HepG2 (cell line): ENCODE measurements around the gene ZFP36. TPM values are rescaled to one million over a fixed set of nuclear protein-coding genes. Genes with fewer than 3 reads are reported as not detected.

Experiments
- DPF2 ChIP-seq: sonication (generic); formaldehyde crosslinking; IDR thresholded peaks from 2 replicates; pipeline ENCODE4 v1.4.0; 2020; ENCODE audit warnings: mild to moderate bottlenecking, low read depth, missing genetic modification reagents, borderline replicate concordance
- JUN ChIP-seq: sonication (generic); formaldehyde crosslinking; IDR thresholded peaks from 2 replicates; pipeline ENCODE4 v1.4.0; 2020; ENCODE audit warnings: mild to moderate bottlenecking, missing genetic modification reagents
- JUND ChIP-seq: sonication (generic); formaldehyde crosslinking; IDR thresholded peaks from 2 replicates; pipeline ENCODE4 v1.8.0; 2022; ENCODE audit warnings: mild to moderate bottlenecking, missing genetic modification reagents
- PAF1 ChIP-seq: IDR thresholded peaks from 2 replicates; pipeline ENCODE4 v1.6.1; 2016; ENCODE audit warnings: missing genetic modification reagents, missing compliant biosample characterization
- ZNF205 ChIP-seq: IDR thresholded peaks from 2 replicates; pipeline ENCODE4 v1.6.1; 2018; ENCODE audit warnings: missing biosample characterization, missing genetic modification reagents
- ZNF264 ChIP-seq: sonication (generic); formaldehyde crosslinking; IDR thresholded peaks from 2 replicates; pipeline ENCODE4 v1.4.0; 2020; ENCODE audit warnings: missing genetic modification reagents
- ZNF33A ChIP-seq: sonication (generic); formaldehyde crosslinking; IDR thresholded peaks from 2 replicates; pipeline ENCODE4 v1.5.1; 2020; ENCODE audit warnings: missing genetic modification reagents, mild to moderate bottlenecking, moderate library complexity, borderline replicate concordance
- ZNF563 ChIP-seq: sonication (generic); formaldehyde crosslinking; IDR thresholded peaks from 2 replicates; pipeline ENCODE4 v1.8.0; 2022; ENCODE audit warnings: mild to moderate bottlenecking, moderate library complexity, missing genetic modification reagents
- polyA plus RNA-seq, 8 experiments: library from polyadenylated mRNA; depleted of rRNA in 3 of 8; stranded (reverse) in 7 of 8; unstranded in 1 of 8; fragments of >200 nt; fragmentation: Illumina TruSeq in 4 of 8; extraction: Trizol in 4 of 8; gene quantifications; 2 replicates each; pipeline versions ENCODE4 v1.2.1 to v1.2.3, GENCODE V29; 2011 to 2016; ENCODE audit warnings: low read depth in 4 of 8, missing spikeins in 1 of 8, mixed read lengths in 1 of 8; ENCODE audit not compliant: insufficient read depth in 1 of 8
- total RNA-seq, 5 experiments: library from RNA; depleted of rRNA; stranded (reverse); fragments of >200 nt; fragmentation: Illumina TruSeq; extraction: Trizol; gene quantifications; 2 replicates each; pipeline ENCODE4 v1.2.3, GENCODE V29; 2016; ENCODE audit warnings: low read depth in 1 of 5
- TF ChIP-seq, protein P1 (sequence below), 2 experiments: fragments of 450-650 bp in 1 of 2; sonication (generic) in 1 of 2; formaldehyde crosslinking; IDR thresholded peaks; 2 replicates each; pipeline versions ENCODE4 v1.5.0 to v1.8.0; 2020 to 2022; ENCODE audit warnings: mild to moderate bottlenecking in 1 of 2, missing genetic modification reagents in 1 of 2
- TF ChIP-seq, protein P2 (sequence below): IDR thresholded peaks from 2 replicates; pipeline ENCODE4 v1.4.0; 2020; ENCODE audit warnings: mild to moderate bottlenecking, missing genetic modification reagents
- TF ChIP-seq, protein P3 (sequence below): sonication (generic); formaldehyde crosslinking; IDR thresholded peaks from 2 replicates; pipeline ENCODE4 v1.5.1; 2020; ENCODE audit warnings: missing genetic modification reagents, mild to moderate bottlenecking, borderline replicate concordance
- TF ChIP-seq, protein P4 (sequence below): sonication (generic); formaldehyde crosslinking; IDR thresholded peaks from 2 replicates; pipeline ENCODE4 v1.4.0; 2020; ENCODE audit warnings: missing genetic modification reagents, low read depth, mild to moderate bottlenecking, borderline replicate concordance
- TF ChIP-seq, protein P5 (sequence below): IDR thresholded peaks from 2 replicates; pipeline ENCODE4 v1.6.1; 2016; ENCODE audit warnings: missing compliant biosample characterization, missing genetic modification reagents, borderline replicate concordance
- TF ChIP-seq, protein P6 (sequence below): sonication (generic); formaldehyde crosslinking; IDR thresholded peaks from 2 replicates; pipeline ENCODE4 v1.4.0; 2020; ENCODE audit warnings: missing genetic modification reagents

ZFP36 gene
- total and polyA plus RNA-seq, 2 of the 13 experiments (the other 11 are each of a cell fraction or from before 2014, with no cell fraction given) = 1.4 to 1.7 TPM

DNA sequence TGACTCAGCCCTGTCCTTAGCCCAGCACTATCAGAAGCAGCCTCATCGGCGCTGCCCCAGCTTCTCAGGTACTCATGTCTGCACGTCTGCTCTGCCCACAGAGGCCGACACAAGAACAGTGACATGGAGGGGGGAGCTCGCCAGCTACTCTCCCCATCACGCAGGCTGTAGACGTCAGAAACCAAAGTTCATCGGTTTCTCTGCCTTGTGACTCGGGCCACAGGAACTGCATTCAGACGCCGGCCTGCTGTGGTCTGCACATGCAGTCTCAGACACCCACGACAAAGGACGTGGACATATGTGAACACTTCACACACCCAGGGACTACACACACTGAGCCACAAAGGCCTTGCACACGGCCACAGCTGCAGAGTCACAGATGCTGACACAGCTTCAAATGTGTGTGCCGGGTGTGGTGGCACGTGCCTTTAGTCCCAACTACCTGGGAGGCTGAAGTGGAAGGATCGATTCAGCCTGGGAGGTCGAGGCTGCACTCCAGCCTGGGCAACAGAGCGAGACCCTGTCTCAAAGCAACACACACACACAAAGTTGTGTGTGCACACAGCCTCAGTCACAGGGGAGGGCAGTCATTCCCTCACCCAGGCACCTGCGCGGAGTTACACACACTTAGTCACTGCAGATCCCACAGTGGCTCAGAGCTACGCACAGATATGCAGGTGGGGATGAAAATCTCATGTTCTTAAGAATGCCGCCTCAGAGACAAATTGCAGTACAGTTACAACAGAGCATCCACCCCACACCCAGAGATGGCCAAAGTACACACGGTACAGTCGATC, 4.9 kb upstream of the ZFP36 start (continued):
- TF ChIP-seq, protein P1, sequence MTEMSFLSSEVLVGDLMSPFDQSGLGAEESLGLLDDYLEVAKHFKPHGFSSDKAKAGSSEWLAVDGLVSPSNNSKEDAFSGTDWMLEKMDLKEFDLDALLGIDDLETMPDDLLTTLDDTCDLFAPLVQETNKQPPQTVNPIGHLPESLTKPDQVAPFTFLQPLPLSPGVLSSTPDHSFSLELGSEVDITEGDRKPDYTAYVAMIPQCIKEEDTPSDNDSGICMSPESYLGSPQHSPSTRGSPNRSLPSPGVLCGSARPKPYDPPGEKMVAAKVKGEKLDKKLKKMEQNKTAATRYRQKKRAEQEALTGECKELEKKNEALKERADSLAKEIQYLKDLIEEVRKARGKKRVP (CRISPR knock-in tag; IDR thresholded peaks at IDR 0.05) = peak in 1 of 2 experiments; percentile 51; a peak in 1 of 4 replicates
- TF ChIP-seq, protein P2, sequence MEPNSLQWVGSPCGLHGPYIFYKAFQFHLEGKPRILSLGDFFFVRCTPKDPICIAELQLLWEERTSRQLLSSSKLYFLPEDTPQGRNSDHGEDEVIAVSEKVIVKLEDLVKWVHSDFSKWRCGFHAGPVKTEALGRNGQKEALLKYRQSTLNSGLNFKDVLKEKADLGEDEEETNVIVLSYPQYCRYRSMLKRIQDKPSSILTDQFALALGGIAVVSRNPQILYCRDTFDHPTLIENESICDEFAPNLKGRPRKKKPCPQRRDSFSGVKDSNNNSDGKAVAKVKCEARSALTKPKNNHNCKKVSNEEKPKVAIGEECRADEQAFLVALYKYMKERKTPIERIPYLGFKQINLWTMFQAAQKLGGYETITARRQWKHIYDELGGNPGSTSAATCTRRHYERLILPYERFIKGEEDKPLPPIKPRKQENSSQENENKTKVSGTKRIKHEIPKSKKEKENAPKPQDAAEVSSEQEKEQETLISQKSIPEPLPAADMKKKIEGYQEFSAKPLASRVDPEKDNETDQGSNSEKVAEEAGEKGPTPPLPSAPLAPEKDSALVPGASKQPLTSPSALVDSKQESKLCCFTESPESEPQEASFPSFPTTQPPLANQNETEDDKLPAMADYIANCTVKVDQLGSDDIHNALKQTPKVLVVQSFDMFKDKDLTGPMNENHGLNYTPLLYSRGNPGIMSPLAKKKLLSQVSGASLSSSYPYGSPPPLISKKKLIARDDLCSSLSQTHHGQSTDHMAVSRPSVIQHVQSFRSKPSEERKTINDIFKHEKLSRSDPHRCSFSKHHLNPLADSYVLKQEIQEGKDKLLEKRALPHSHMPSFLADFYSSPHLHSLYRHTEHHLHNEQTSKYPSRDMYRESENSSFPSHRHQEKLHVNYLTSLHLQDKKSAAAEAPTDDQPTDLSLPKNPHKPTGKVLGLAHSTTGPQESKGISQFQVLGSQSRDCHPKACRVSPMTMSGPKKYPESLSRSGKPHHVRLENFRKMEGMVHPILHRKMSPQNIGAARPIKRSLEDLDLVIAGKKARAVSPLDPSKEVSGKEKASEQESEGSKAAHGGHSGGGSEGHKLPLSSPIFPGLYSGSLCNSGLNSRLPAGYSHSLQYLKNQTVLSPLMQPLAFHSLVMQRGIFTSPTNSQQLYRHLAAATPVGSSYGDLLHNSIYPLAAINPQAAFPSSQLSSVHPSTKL = peak; percentile 72
- TF ChIP-seq JUN (0 out of 2 replicates have a peak, but pooled peaks have one; percentile 62), JUND (CRISPR knock-in tag) (no peak; the same call in 1 of the 2 replicates), PAF1 (no peak), ZNF33A (CRISPR knock-in tag) (peak; percentile 75; the same call in 1 of the 2 replicates), DPF2 (peak; percentile 79), ZNF563 (CRISPR knock-in tag) (peak; percentile 65; the same call in 1 of the 2 replicates), ZNF264 (no peak), ZNF205 (CRISPR knock-in tag) (peak; percentile 85)
- TF ChIP-seq, protein P3, sequence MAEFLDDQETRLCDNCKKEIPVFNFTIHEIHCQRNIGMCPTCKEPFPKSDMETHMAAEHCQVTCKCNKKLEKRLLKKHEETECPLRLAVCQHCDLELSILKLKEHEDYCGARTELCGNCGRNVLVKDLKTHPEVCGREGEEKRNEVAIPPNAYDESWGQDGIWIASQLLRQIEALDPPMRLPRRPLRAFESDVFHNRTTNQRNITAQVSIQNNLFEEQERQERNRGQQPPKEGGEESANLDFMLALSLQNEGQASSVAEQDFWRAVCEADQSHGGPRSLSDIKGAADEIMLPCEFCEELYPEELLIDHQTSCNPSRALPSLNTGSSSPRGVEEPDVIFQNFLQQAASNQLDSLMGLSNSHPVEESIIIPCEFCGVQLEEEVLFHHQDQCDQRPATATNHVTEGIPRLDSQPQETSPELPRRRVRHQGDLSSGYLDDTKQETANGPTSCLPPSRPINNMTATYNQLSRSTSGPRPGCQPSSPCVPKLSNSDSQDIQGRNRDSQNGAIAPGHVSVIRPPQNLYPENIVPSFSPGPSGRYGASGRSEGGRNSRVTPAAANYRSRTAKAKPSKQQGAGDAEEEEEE (CRISPR knock-in tag) = no peak
- TF ChIP-seq, protein P4, sequence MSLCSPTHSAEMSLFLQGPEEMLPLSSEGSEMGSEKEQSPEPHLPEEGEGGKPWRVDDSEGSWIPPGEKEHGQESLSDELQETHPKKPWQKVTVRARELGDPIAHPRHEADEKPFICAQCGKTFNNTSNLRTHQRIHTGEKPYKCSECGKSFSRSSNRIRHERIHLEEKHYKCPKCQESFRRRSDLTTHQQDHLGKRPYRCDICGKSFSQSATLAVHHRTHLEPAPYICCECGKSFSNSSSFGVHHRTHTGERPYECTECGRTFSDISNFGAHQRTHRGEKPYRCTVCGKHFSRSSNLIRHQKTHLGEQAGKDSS (CRISPR knock-in tag) = peak; percentile 56; the same call in 1 of the 2 replicates
- TF ChIP-seq, protein P5, sequence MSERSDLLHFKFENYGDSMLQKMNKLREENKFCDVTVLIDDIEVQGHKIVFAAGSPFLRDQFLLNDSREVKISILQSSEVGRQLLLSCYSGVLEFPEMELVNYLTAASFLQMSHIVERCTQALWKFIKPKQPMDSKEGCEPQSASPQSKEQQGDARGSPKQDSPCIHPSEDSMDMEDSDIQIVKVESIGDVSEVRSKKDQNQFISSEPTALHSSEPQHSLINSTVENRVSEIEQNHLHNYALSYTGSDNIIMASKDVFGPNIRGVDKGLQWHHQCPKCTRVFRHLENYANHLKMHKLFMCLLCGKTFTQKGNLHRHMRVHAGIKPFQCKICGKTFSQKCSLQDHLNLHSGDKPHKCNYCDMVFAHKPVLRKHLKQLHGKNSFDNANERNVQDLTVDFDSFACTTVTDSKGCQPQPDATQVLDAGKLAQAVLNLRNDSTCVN = peak; percentile 41; the same call in 1 of the 2 replicates
- TF ChIP-seq, protein P6, sequence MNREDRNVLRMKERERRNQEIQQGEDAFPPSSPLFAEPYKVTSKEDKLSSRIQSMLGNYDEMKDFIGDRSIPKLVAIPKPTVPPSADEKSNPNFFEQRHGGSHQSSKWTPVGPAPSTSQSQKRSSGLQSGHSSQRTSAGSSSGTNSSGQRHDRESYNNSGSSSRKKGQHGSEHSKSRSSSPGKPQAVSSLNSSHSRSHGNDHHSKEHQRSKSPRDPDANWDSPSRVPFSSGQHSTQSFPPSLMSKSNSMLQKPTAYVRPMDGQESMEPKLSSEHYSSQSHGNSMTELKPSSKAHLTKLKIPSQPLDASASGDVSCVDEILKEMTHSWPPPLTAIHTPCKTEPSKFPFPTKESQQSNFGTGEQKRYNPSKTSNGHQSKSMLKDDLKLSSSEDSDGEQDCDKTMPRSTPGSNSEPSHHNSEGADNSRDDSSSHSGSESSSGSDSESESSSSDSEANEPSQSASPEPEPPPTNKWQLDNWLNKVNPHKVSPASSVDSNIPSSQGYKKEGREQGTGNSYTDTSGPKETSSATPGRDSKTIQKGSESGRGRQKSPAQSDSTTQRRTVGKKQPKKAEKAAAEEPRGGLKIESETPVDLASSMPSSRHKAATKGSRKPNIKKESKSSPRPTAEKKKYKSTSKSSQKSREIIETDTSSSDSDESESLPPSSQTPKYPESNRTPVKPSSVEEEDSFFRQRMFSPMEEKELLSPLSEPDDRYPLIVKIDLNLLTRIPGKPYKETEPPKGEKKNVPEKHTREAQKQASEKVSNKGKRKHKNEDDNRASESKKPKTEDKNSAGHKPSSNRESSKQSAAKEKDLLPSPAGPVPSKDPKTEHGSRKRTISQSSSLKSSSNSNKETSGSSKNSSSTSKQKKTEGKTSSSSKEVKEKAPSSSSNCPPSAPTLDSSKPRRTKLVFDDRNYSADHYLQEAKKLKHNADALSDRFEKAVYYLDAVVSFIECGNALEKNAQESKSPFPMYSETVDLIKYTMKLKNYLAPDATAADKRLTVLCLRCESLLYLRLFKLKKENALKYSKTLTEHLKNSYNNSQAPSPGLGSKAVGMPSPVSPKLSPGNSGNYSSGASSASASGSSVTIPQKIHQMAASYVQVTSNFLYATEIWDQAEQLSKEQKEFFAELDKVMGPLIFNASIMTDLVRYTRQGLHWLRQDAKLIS = 0 out of 2 replicates have a peak, but pooled peaks have one; percentile 79
